ENCODE results near the gene FOCAD.
A peak's percentile ranks its signal among the peaks of the same experiment; 100 is the strongest.

The FOCAD gene

GRCh38 chr9:21001581-21001980, 317.5 kb downstream of the FOCAD start:
- H3K36me3 Mint-ChIP-seq (ENCODE audit: insufficient read depth), result peaks cover 14% of the 10 kb centered on the region
- H3K4me3 Mint-ChIP-seq, result peak overlapping the region; percentile 56
- ATAC-seq (replicated peaks; ENCODE audit: extremely low read depth, poor library complexity, severe bottlenecking), result peak; percentile 74
- peaks cover 34% of the 10 kb centered on the region for H3K4me1 Mint-ChIP-seq
- H3K27me3 Mint-ChIP-seq, result no peaks in the 10 kb centered on the region
- H3K27ac Mint-ChIP-seq (ENCODE audit: low read depth), result peak overlapping the region; percentile 90
- no peaks in the 10 kb centered on the region for H3K9me3 Mint-ChIP-seq
- no peak for DNase-seq (ENCODE audit: low spot score in 2 of 2)

DNA sequence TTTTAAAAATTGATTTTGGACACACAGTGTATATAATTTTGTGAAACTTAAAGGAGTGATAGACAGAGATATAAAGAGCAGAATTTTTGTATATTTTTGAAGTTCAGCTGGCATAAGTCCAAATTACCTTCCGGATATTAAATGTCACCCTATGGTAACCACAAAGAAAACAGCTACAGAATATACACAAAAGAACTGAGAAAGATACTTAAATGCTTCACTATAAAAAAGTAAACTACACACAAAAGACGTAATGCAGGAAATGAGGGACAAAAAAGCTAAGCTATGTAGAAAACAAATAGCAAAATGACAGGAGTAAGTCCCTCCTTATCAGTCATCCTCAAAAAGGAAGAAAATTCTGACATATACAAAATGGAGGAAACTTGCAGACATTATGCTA, 318.0 kb downstream of the FOCAD start:
- Mint-ChIP-seq H3K27ac (ENCODE audit: low read depth) (peak overlapping the region; percentile 90), H3K9me3 (no peaks in the 10 kb centered on the region), H3K36me3 (ENCODE audit: insufficient read depth) (peaks cover 19% of the 10 kb centered on the region), H3K27me3 (no peaks in the 10 kb centered on the region), H3K4me3 (peak overlapping the region; percentile 56), H3K4me1 (peaks cover 29% of the 10 kb centered on the region)
- ATAC-seq (replicated peaks; ENCODE audit: extremely low read depth, poor library complexity, severe bottlenecking), result peak; percentile 34
- no peak for DNase-seq (ENCODE audit: low spot score in 2 of 2)

DNA sequence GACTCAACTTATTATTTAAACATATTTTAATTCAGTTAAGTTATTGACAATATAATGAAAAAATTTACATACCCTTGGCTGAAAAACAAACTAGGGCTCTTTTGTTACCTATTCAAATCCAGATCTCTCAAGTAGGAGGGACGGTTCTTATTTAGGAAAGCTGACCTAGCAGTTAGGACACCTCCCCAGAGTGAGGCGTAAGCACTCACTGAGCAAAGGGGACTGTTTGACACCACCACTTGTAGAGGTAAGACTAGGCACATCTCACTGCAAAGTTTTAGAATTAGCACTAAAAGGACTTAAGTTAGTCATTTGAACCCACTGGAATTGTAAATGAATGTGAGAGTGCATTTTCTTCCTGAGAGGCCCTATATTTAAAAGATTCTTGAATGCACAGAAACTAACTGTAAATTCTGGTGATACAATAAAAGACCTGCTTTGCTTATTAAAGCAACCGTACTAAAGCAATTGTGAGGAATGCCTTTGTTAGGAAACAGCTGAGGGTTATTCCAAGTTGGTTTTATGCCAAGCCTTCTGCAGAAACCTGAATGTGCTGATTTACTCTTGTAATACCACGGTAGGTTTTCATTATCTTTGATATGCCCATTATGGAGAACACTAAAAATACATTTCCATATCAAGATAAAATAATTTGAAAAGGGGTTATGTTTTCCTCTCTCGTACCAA, 331.2 kb downstream of the FOCAD start:
- H3K9me3 Mint-ChIP-seq, result no peaks in the 10 kb centered on the region
- no peak for ATAC-seq (replicated peaks; ENCODE audit: extremely low read depth, poor library complexity, severe bottlenecking)
- H3K4me3 Mint-ChIP-seq, result no peak overlapping the region
- peaks cover 41% of the 10 kb centered on the region for H3K36me3 Mint-ChIP-seq (ENCODE audit: insufficient read depth)
- no peak for DNase-seq (ENCODE audit: low spot score in 2 of 2)
- peaks cover 13% of the 10 kb centered on the region for H3K4me1 Mint-ChIP-seq
- no peak overlapping the region for H3K27ac Mint-ChIP-seq (ENCODE audit: low read depth)
- no peaks in the 10 kb centered on the region for H3K27me3 Mint-ChIP-seq

- H3K36me3 Mint-ChIP-seq (ENCODE audit: insufficient read depth), result peaks cover 42% of the 10 kb centered on the region
- H3K27ac Mint-ChIP-seq (ENCODE audit: low read depth), result no peak overlapping the region
- DNase-seq (ENCODE audit: low spot score in 2 of 2) (no peak), ATAC-seq (replicated peaks; ENCODE audit: extremely low read depth, poor library complexity, severe bottlenecking) (no peak)
- H3K4me3 Mint-ChIP-seq, result no peak overlapping the region
- H3K4me1 Mint-ChIP-seq, result peaks cover 19% of the 10 kb centered on the region
- no peaks in the 10 kb centered on the region for H3K27me3 Mint-ChIP-seq
- H3K9me3 Mint-ChIP-seq, result no peaks in the 10 kb centered on the region
These were observed 331.9 kb downstream of the FOCAD start for GRCh38 chr9:21015995-21016394.

DNA sequence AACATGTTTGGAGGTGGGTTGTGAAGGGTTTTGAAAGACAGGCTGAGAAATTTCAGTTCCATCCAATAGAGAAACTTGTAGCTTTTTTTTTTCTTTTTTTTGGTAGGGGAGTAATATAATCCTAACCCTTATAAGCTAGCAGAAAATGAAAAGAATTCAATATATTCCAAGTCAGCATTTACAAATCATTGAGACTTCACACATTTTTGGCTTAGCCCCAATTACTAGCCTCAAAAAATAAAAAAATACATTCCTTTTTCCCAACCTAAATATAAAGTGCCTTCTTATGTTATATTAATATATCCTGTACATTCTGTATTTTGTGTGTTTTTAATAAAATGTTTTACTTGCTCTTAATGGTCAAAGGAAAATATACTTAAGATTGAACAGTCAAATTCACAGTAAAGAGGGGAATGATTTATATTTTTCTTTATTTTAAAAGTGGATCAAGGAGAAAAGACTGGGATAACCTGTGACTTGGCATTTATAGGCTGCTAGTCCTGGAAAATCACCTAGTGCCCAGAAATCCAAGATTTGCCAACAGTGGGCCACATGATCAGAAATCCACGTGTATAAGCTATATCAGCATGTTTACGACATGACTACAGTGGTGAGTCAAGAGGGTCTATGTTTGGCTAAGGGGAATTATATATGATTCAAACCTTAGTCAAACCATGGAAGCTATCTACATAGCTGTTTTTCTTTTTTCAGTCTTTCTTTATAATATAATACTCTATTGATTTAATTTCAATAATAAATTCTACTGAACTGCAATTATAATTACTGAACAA, 332.8 kb downstream of the FOCAD start:
- H3K9me3 Mint-ChIP-seq, result no peaks in the 10 kb centered on the region
- no peaks in the 10 kb centered on the region for H3K27me3 Mint-ChIP-seq
- no peak for ATAC-seq (replicated peaks; ENCODE audit: extremely low read depth, poor library complexity, severe bottlenecking)
- DNase-seq (ENCODE audit: low spot score in 2 of 2), result no peak
- H3K27ac Mint-ChIP-seq (ENCODE audit: low read depth), result no peak overlapping the region
- no peak overlapping the region for H3K4me3 Mint-ChIP-seq
- H3K4me1 Mint-ChIP-seq, result peaks cover 26% of the 10 kb centered on the region
- H3K36me3 Mint-ChIP-seq (ENCODE audit: insufficient read depth), result peaks cover 43% of the 10 kb centered on the region

DNA sequence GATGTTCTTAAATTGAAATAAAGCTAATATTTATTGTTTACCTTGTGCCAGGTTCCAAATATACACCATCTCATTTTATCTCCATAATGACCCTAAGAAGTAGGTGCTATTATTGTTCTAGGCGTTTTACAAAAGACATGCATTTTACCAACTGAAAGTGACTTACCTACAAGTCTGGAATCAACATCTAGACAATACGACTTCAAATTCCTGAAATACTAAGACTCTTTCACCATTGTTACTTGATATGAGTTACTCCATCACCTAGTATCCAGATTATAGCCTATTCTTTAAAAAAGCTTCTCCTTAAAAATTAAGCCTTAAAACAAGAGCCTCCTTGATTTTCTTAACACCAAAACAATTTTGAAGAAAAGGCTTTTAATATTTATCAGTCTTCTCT, 334.1 kb downstream of the FOCAD start:
- Mint-ChIP-seq H3K4me1 (peaks cover 26% of the 10 kb centered on the region), H3K27me3 (no peaks in the 10 kb centered on the region), H3K36me3 (ENCODE audit: insufficient read depth) (peaks cover 37% of the 10 kb centered on the region), H3K27ac (ENCODE audit: low read depth) (no peak overlapping the region), H3K4me3 (no peak overlapping the region), H3K9me3 (no peaks in the 10 kb centered on the region)
- DNase-seq (ENCODE audit: low spot score in 2 of 2), result no peak
- no peak for ATAC-seq (replicated peaks; ENCODE audit: extremely low read depth, poor library complexity, severe bottlenecking)

DNA sequence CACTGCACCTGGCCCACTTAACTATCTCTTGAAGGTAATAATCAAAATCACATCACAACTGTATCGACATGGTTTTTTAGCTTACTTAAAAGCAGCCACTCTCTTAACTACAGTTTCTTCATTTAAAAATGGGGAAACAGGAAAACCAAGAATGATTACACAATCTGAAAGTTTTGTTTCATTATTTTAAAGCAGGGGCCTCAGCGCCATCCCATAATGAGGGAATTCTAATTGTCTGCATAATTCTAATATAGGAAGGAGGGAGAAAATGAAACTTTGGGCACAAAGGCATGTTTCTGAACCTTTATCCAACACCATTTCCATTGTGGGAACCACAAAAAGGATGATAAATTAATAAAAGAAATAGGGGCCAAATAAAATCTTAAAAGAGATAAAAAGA, 339.8 kb downstream of the FOCAD start:
- DNase-seq (ENCODE audit: low spot score in 2 of 2), result no peak
- Mint-ChIP-seq H3K27ac (ENCODE audit: low read depth) (no peak overlapping the region), H3K36me3 (ENCODE audit: insufficient read depth) (peaks cover 30% of the 10 kb centered on the region), H3K4me1 (peaks cover 44% of the 10 kb centered on the region), H3K9me3 (no peaks in the 10 kb centered on the region), H3K4me3 (no peak overlapping the region), H3K27me3 (no peaks in the 10 kb centered on the region)
- no peak for ATAC-seq (replicated peaks; ENCODE audit: extremely low read depth, poor library complexity, severe bottlenecking)

- Mint-ChIP-seq H3K4me1 (peaks cover 26% of the 10 kb centered on the region), H3K27me3 (no peaks in the 10 kb centered on the region), H3K27ac (ENCODE audit: low read depth) (no peak overlapping the region), H3K36me3 (ENCODE audit: insufficient read depth) (peaks cover 22% of the 10 kb centered on the region), H3K4me3 (no peak overlapping the region), H3K9me3 (no peaks in the 10 kb centered on the region)
- DNase-seq (ENCODE audit: low spot score in 2 of 2) (no peak), ATAC-seq (replicated peaks; ENCODE audit: extremely low read depth, poor library complexity, severe bottlenecking) (no peak)
These were observed 343.2 kb downstream of the FOCAD start for GRCh38 chr9:21027295-21027694.

DNA sequence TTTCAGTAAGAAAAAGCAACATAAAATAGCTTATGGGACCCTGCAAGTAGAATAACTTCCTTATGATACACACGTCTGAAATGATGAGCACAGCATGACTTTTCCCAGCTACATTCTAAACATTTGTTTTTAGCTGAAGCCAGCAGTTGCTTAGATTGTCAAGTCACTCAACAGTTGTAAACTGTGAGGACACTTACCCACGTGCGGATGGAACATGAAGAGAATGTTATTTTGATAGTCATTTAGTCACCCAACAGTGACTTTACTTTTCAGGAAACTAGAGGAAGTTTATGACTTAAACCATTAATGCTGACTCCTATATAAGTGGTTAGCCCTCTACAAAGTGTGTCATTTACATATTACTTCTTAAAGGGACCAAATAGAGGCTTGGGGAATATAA, 344.4 kb downstream of the FOCAD start:
- Mint-ChIP-seq H3K36me3 (ENCODE audit: insufficient read depth) (peaks cover 18% of the 10 kb centered on the region), H3K4me3 (no peak overlapping the region), H3K9me3 (no peaks in the 10 kb centered on the region), H3K4me1 (peaks cover 38% of the 10 kb centered on the region), H3K27ac (ENCODE audit: low read depth) (no peak overlapping the region), H3K27me3 (no peaks in the 10 kb centered on the region)
- no peak for ATAC-seq (replicated peaks; ENCODE audit: extremely low read depth, poor library complexity, severe bottlenecking)
- DNase-seq (ENCODE audit: low spot score in 2 of 2), result no peak

- peaks cover 15% of the 10 kb centered on the region for H3K36me3 Mint-ChIP-seq (ENCODE audit: insufficient read depth)
These were observed 345.6 kb downstream of the FOCAD start for GRCh38 chr9:21029661-21030060.

GRCh38 chr9:21030389-21031035, 346.5 kb downstream of the FOCAD start:
- Mint-ChIP-seq H3K27ac (ENCODE audit: low read depth) (no peak overlapping the region), H3K4me3 (no peak overlapping the region), H3K27me3 (no peaks in the 10 kb centered on the region), H3K4me1 (peaks cover 41% of the 10 kb centered on the region), H3K9me3 (no peaks in the 10 kb centered on the region), H3K36me3 (ENCODE audit: insufficient read depth) (peaks cover 15% of the 10 kb centered on the region)
- ATAC-seq (replicated peaks; ENCODE audit: extremely low read depth, poor library complexity, severe bottlenecking) (peak; percentile 65), DNase-seq (ENCODE audit: low spot score in 2 of 2) (no peak)

More at GRCh38 chr9:21029661-21030060, 345.6 kb downstream of the FOCAD start:
- Mint-ChIP-seq H3K27ac (ENCODE audit: low read depth) (no peak overlapping the region), H3K4me3 (no peak overlapping the region), H3K9me3 (no peaks in the 10 kb centered on the region), H3K4me1 (peaks cover 41% of the 10 kb centered on the region), H3K27me3 (no peaks in the 10 kb centered on the region)
- no peak for DNase-seq (ENCODE audit: low spot score in 2 of 2)
- ATAC-seq (replicated peaks; ENCODE audit: extremely low read depth, poor library complexity, severe bottlenecking), result no peak

GRCh38 chr9:21031091-21031807, 347.2 kb downstream of the FOCAD start, which contains the start of gene HACD4:
Gene HACD4 (minus strand): TSS chr9:21031640. CDS start chr9:21031590, 50 bp downstream.
- ATAC-seq (replicated peaks; ENCODE audit: extremely low read depth, poor library complexity, severe bottlenecking) (peak; percentile 83), DNase-seq (ENCODE audit: low spot score in 2 of 2) (peak; percentile 44 to 51)
- H3K9me3 Mint-ChIP-seq, result no peaks in the 10 kb centered on the region
- H3K4me3 Mint-ChIP-seq, result no peak within 1 kb of the TSS
- peak within 1 kb of the TSS; percentile 12 for H3K27ac Mint-ChIP-seq (ENCODE audit: low read depth)
- peaks cover 34% of the 10 kb centered on the region for H3K4me1 Mint-ChIP-seq
- no peaks in the 10 kb centered on the region for H3K27me3 Mint-ChIP-seq
- peaks cover 11% of the 10 kb centered on the region for H3K36me3 Mint-ChIP-seq (ENCODE audit: insufficient read depth)

All from central memory CD8-positive, alpha-beta T cell (primary cell).